Measurements from ENCODE around the gene MISP3.

MISP3 gene

GRCh38 chr19:14097532-14098151, 25.1 kb downstream of the MISP3 start:
- no peaks in the 10 kb centered on the region for H3K79me2 ChIP-seq (ENCODE audit: control insufficient read depth, insufficient read depth, low read length)
- no peaks in the 10 kb centered on the region for H3K79me1 ChIP-seq (ENCODE audit: low read length)
- no peak overlapping the region for H2BK15ac ChIP-seq (replicated peaks; ENCODE audit: low read depth)
- no peak overlapping the region for H2BK5ac ChIP-seq (ENCODE audit: low read length)
- no peak overlapping the region for H3K27ac ChIP-seq (ENCODE audit: low read depth, low read length)
- H3K27me3 ChIP-seq (ENCODE audit: insufficient read depth, low read length, poor library complexity), result no peaks in the 10 kb centered on the region
- no peak overlapping the region for H2BK120ac ChIP-seq (ENCODE audit: low read depth, low read length)
- no peak overlapping the region for H3K4ac ChIP-seq (ENCODE audit: low read depth, low read length)
- no peak overlapping the region for H3K9ac ChIP-seq (ENCODE audit: low read length)
- H3K4me1 ChIP-seq (ENCODE audit: control insufficient read depth, low read depth, low read length), result no peaks in the 10 kb centered on the region
- H3K4me3 ChIP-seq (ENCODE audit: low read length), result no peak overlapping the region
- H3K18ac ChIP-seq (ENCODE audit: low read length), result no peak overlapping the region
- peak; percentile 41 for DNase-seq
- H3K23ac ChIP-seq (ENCODE audit: low read length), result no peak overlapping the region
- WGBS (ENCODE audit: extremely low coverage, insufficient coverage, low lambda C conversion rate), result no CpG with 5 or more reads among the region's 21 CpGs
- no peak overlapping the region for H3K56ac ChIP-seq (ENCODE audit: low read length)
- H2AK5ac ChIP-seq (ENCODE audit: low read length), result no peak overlapping the region
- H4K5ac ChIP-seq (ENCODE audit: low read length), result no peak overlapping the region
- H3K4me2 ChIP-seq (ENCODE audit: low read length), result no peak overlapping the region
- H3K36me3 ChIP-seq (ENCODE audit: control insufficient read depth, insufficient read depth, low read length), result no peaks in the 10 kb centered on the region
- no peak overlapping the region for H4K8ac ChIP-seq (ENCODE audit: low read depth, low read length)

- Histone ChIP-seq H3K4me3 (ENCODE audit: low read length) (no peak overlapping the region), H3K27ac (ENCODE audit: low read depth, low read length) (no peak overlapping the region), H2BK120ac (ENCODE audit: low read depth, low read length) (no peak overlapping the region), H3K56ac (ENCODE audit: low read length) (no peak overlapping the region), H3K4ac (ENCODE audit: low read depth, low read length) (no peak overlapping the region), H4K8ac (ENCODE audit: low read depth, low read length) (no peak overlapping the region), H3K9ac (ENCODE audit: low read length) (no peak overlapping the region), H3K4me2 (ENCODE audit: low read length) (no peak overlapping the region), H3K79me1 (ENCODE audit: low read length) (no peaks in the 10 kb centered on the region), H2BK5ac (ENCODE audit: low read length) (no peak overlapping the region), H3K4me1 (ENCODE audit: control insufficient read depth, low read depth, low read length) (no peaks in the 10 kb centered on the region), H2AK5ac (ENCODE audit: low read length) (no peak overlapping the region), H3K79me2 (ENCODE audit: control insufficient read depth, insufficient read depth, low read length) (no peaks in the 10 kb centered on the region), H3K36me3 (ENCODE audit: control insufficient read depth, insufficient read depth, low read length) (no peaks in the 10 kb centered on the region), H4K5ac (ENCODE audit: low read length) (no peak overlapping the region), H3K23ac (ENCODE audit: low read length) (no peak overlapping the region), H2BK15ac (replicated peaks; ENCODE audit: low read depth) (no peak overlapping the region), H3K18ac (ENCODE audit: low read length) (no peak overlapping the region), H3K27me3 (ENCODE audit: insufficient read depth, low read length, poor library complexity) (no peaks in the 10 kb centered on the region)
- WGBS (ENCODE audit: extremely low coverage, insufficient coverage, low lambda C conversion rate), result no CpG with 5 or more reads among the region's 6 CpGs
- no peak for DNase-seq
These were observed 28.5 kb downstream of the MISP3 start for GRCh38 chr19:14101003-14101545.

- no CpG with 5 or more reads among the region's 11 CpGs for WGBS (ENCODE audit: extremely low coverage, insufficient coverage, low lambda C conversion rate)
- no peak overlapping the region for H3K23ac ChIP-seq (ENCODE audit: low read length)
- H3K4me3 ChIP-seq (ENCODE audit: low read length), result no peak overlapping the region
- no peaks in the 10 kb centered on the region for H3K4me1 ChIP-seq (ENCODE audit: control insufficient read depth, low read depth, low read length)
- no peak overlapping the region for H2BK15ac ChIP-seq (replicated peaks; ENCODE audit: low read depth)
- no peak overlapping the region for H4K8ac ChIP-seq (ENCODE audit: low read depth, low read length)
- no peak overlapping the region for H3K4ac ChIP-seq (ENCODE audit: low read depth, low read length)
- no peak overlapping the region for H3K18ac ChIP-seq (ENCODE audit: low read length)
- no peak overlapping the region for H2BK120ac ChIP-seq (ENCODE audit: low read depth, low read length)
- H3K9ac ChIP-seq (ENCODE audit: low read length), result no peak overlapping the region
- H3K56ac ChIP-seq (ENCODE audit: low read length), result no peak overlapping the region
- H2BK5ac ChIP-seq (ENCODE audit: low read length), result no peak overlapping the region
- no peak for DNase-seq
- no peak overlapping the region for H2AK5ac ChIP-seq (ENCODE audit: low read length)
- no peak overlapping the region for H3K27ac ChIP-seq (ENCODE audit: low read depth, low read length)
- H3K79me2 ChIP-seq (ENCODE audit: control insufficient read depth, insufficient read depth, low read length), result no peaks in the 10 kb centered on the region
- H3K27me3 ChIP-seq (ENCODE audit: insufficient read depth, low read length, poor library complexity), result no peaks in the 10 kb centered on the region
- no peaks in the 10 kb centered on the region for H3K36me3 ChIP-seq (ENCODE audit: control insufficient read depth, insufficient read depth, low read length)
- no peaks in the 10 kb centered on the region for H3K79me1 ChIP-seq (ENCODE audit: low read length)
- no peak overlapping the region for H4K5ac ChIP-seq (ENCODE audit: low read length)
- H3K4me2 ChIP-seq (ENCODE audit: low read length), result no peak overlapping the region
These were observed 29.6 kb downstream of the MISP3 start for GRCh38 chr19:14102102-14102696.

- DNase-seq, result no peak
- Histone ChIP-seq H3K79me1 (ENCODE audit: low read length) (no peaks in the 10 kb centered on the region), H2AK5ac (ENCODE audit: low read length) (no peak overlapping the region), H4K5ac (ENCODE audit: low read length) (no peak overlapping the region), H3K27ac (ENCODE audit: low read depth, low read length) (no peak overlapping the region), H3K18ac (ENCODE audit: low read length) (no peak overlapping the region), H3K27me3 (ENCODE audit: insufficient read depth, low read length, poor library complexity) (no peaks in the 10 kb centered on the region), H3K9ac (ENCODE audit: low read length) (no peak overlapping the region), H3K56ac (ENCODE audit: low read length) (no peak overlapping the region), H3K4ac (ENCODE audit: low read depth, low read length) (no peak overlapping the region), H3K4me2 (ENCODE audit: low read length) (no peak overlapping the region), H3K4me3 (ENCODE audit: low read length) (no peak overlapping the region), H3K36me3 (ENCODE audit: control insufficient read depth, insufficient read depth, low read length) (no peaks in the 10 kb centered on the region), H3K79me2 (ENCODE audit: control insufficient read depth, insufficient read depth, low read length) (no peaks in the 10 kb centered on the region), H2BK5ac (ENCODE audit: low read length) (no peak overlapping the region), H2BK15ac (replicated peaks; ENCODE audit: low read depth) (no peak overlapping the region), H4K8ac (ENCODE audit: low read depth, low read length) (no peak overlapping the region), H2BK120ac (ENCODE audit: low read depth, low read length) (no peak overlapping the region), H3K4me1 (ENCODE audit: control insufficient read depth, low read depth, low read length) (no peaks in the 10 kb centered on the region), H3K23ac (ENCODE audit: low read length) (no peak overlapping the region)
- no CpG with 5 or more reads among the region's 10 CpGs for WGBS (ENCODE audit: extremely low coverage, insufficient coverage, low lambda C conversion rate)
These were observed 30.2 kb downstream of the MISP3 start for GRCh38 chr19:14102756-14103155.

GRCh38 chr19:14103310-14103709, 30.7 kb downstream of the MISP3 start:
- H3K4me3 ChIP-seq (ENCODE audit: low read length), result no peak overlapping the region
- no peaks in the 10 kb centered on the region for H3K36me3 ChIP-seq (ENCODE audit: control insufficient read depth, insufficient read depth, low read length)

More at GRCh38 chr19:14103310-14103709, 30.7 kb downstream of the MISP3 start:
- no peak overlapping the region for H3K9ac ChIP-seq (ENCODE audit: low read length)
- H2BK120ac ChIP-seq (ENCODE audit: low read depth, low read length), result no peak overlapping the region
- no peak overlapping the region for H2BK15ac ChIP-seq (replicated peaks; ENCODE audit: low read depth)
- H2BK5ac ChIP-seq (ENCODE audit: low read length), result no peak overlapping the region
- no peaks in the 10 kb centered on the region for H3K79me2 ChIP-seq (ENCODE audit: control insufficient read depth, insufficient read depth, low read length)
- no peaks in the 10 kb centered on the region for H3K79me1 ChIP-seq (ENCODE audit: low read length)
- WGBS (ENCODE audit: extremely low coverage, insufficient coverage, low lambda C conversion rate), result no CpG with 5 or more reads among the region's 1 CpG
- no peaks in the 10 kb centered on the region for H3K4me1 ChIP-seq (ENCODE audit: control insufficient read depth, low read depth, low read length)
- no peak overlapping the region for H3K18ac ChIP-seq (ENCODE audit: low read length)
- no peak for DNase-seq
- H3K4me2 ChIP-seq (ENCODE audit: low read length), result no peak overlapping the region
- no peak overlapping the region for H2AK5ac ChIP-seq (ENCODE audit: low read length)
- H4K8ac ChIP-seq (ENCODE audit: low read depth, low read length), result no peak overlapping the region
- no peak overlapping the region for H4K5ac ChIP-seq (ENCODE audit: low read length)
- H3K4ac ChIP-seq (ENCODE audit: low read depth, low read length), result no peak overlapping the region
- H3K27me3 ChIP-seq (ENCODE audit: insufficient read depth, low read length, poor library complexity), result no peaks in the 10 kb centered on the region
- no peak overlapping the region for H3K23ac ChIP-seq (ENCODE audit: low read length)
- no peak overlapping the region for H3K56ac ChIP-seq (ENCODE audit: low read length)
- no peak overlapping the region for H3K27ac ChIP-seq (ENCODE audit: low read depth, low read length)
